Epidermal melanocyte (primary cell): ENCODE measurements around the gene ZNF423.
"Not testable (repeated sequence)": the region's sequence is repeated elsewhere in the genome, so short reads cannot be mapped to it uniquely, and the experiment has no call there.

ENCODE experiments used
- DNase-seq: peaks from one replicate; pipeline ENCODE4 v3.0.0; 2011; ENCODE audit warnings: low spot score; ENCODE audit not compliant: insufficient read length

ZNF423 gene

GRCh38 chr16:49871824-49872223 is 15.9 kb upstream of the ZNF423 start:
- DNase-seq, result not testable (repeated sequence)

- no peak for DNase-seq
Observed at GRCh38 chr16:49869731-49870130, 13.8 kb upstream of the ZNF423 start.

- DNase-seq, result no peak
Observed at GRCh38 chr16:49867796-49868668, 12.1 kb upstream of the ZNF423 start.

GRCh38 chr16:49867234-49867633 is 11.3 kb upstream of the ZNF423 start:
- DNase-seq, result no peak

GRCh38 chr16:49866595-49867071 is 10.7 kb upstream of the ZNF423 start:
- DNase-seq, result no peak

GRCh38 chr16:49862694-49863093 is 6.8 kb upstream of the ZNF423 start:
- DNase-seq, result no peak

GRCh38 chr16:49861299-49861698 is 5.4 kb upstream of the ZNF423 start:
- DNase-seq, result no peak

- DNase-seq, result no peak
Observed at GRCh38 chr16:49860593-49860992, 4.7 kb upstream of the ZNF423 start.

- DNase-seq, result no peak
Observed at GRCh38 chr16:49859125-49859811, 3.4 kb upstream of the ZNF423 start.

GRCh38 chr16:49858200-49859124 is 2.5 kb upstream of the ZNF423 start:
- no peak for DNase-seq

- peak; percentile 80 for DNase-seq
Observed at GRCh38 chr16:49857423-49858181, 1.7 kb upstream of the ZNF423 start.

GRCh38 chr16:49856672-49857330 is 889 bp upstream of the ZNF423 start:
- DNase-seq, result peak; percentile 69

- peak; percentile 53 for DNase-seq
Observed at GRCh38 chr16:49855280-49855821, 561 bp downstream of the ZNF423 start.

GRCh38 chr16:49854796-49855203 is 1.1 kb downstream of the ZNF423 start:
- no peak for DNase-seq

GRCh38 chr16:49854188-49854795 is 1.6 kb downstream of the ZNF423 start:
- no peak for DNase-seq

- DNase-seq, result no peak
Observed at GRCh38 chr16:49852279-49852678, 3.6 kb downstream of the ZNF423 start.

GRCh38 chr16:49851468-49851787 is 4.5 kb downstream of the ZNF423 start:
- no peak for DNase-seq

GRCh38 chr16:49850558-49851467 is 5.1 kb downstream of the ZNF423 start:
- no peak for DNase-seq

GRCh38 chr16:49849754-49850108 is 6.2 kb downstream of the ZNF423 start:
- DNase-seq, result no peak
